Panc1 (cell line): ENCODE results near the gene DZIP3. TPM values are rescaled to one million over a fixed set of nuclear protein-coding genes. Genes with fewer than 3 reads are reported as not detected.

ENCODE experiments used
- ATAC-seq: fragments of 200-7000 bp; cut with Tn5 transposase; 2 replicates; pipeline ENCODE4 v1.9.1; 2020; ENCODE audit warnings: mild to moderate bottlenecking, moderate library complexity
- BruUV-seq: library from RNA; stranded (reverse); fragments of 400-500 nt; replicated peaks from 2 replicates; lab custom pipeline; 2021; lab: Mats Ljungman, UMichigan
- CTCF ChIA-PET: fragments of 300-600 bp; sonication (Branson Sonifier 250); formaldehyde crosslinking; loops from one replicate; lab custom pipeline; 2022; ENCODE audit warnings: antibody characterized with exemption; lab: Charles Lee
- POLR2A ChIA-PET: fragments of 300-600 bp; sonication (Branson Sonifier 250); formaldehyde crosslinking; loops from one replicate; lab custom pipeline; 2022; ENCODE audit warnings: antibody characterized with exemption; lab: Charles Lee
- DNase-seq: peaks from one replicate; pipeline ENCODE4 v3.0.0-alpha.2; 2010; ENCODE audit warnings: low read depth, low spot score
- H3K27ac ChIP-seq: 2 replicates; pipeline ENCODE4 v1.5.1; 2011; ENCODE audit warnings: mild to moderate bottlenecking, low read length, inconsistent platforms
- H3K27me3 ChIP-seq: fragments of 200-500 bp; sonication (Bioruptor generic); 2 replicates; pipeline ENCODE4 v1.6.0; 2014; ENCODE audit warnings: low read length, inconsistent platforms; ENCODE audit not compliant: control insufficient read depth, insufficient read depth
- H3K36me3 ChIP-seq: fragments of 200-500 bp; sonication (Bioruptor generic); 2 replicates; pipeline ENCODE4 v1.5.1; 2014; ENCODE audit warnings: inconsistent platforms, mild to moderate bottlenecking, low read length, moderate library complexity; ENCODE audit not compliant: control insufficient read depth, insufficient read depth
- H3K4me1 ChIP-seq: 2 replicates; pipeline ENCODE4 v1.5.1; 2011; ENCODE audit warnings: inconsistent platforms, mild to moderate bottlenecking, low read length, moderate library complexity; ENCODE audit not compliant: control insufficient read depth, insufficient read depth
- H3K4me3 ChIP-seq, 2 experiments: 2 replicates each; pipeline ENCODE4 v1.5.1; 2011 to 2012; ENCODE audit warnings: low read depth in 2 of 2, low read length in 2 of 2, mild to moderate bottlenecking in 2 of 2, inconsistent platforms in 1 of 2, moderate library complexity in 1 of 2
- H3K9me3 ChIP-seq: fragments of 200-500 bp; sonication (Bioruptor generic); 2 replicates; pipeline ENCODE4 v1.5.1; 2014; ENCODE audit warnings: low read depth, mild to moderate bottlenecking, inconsistent platforms, low read length, moderate library complexity; ENCODE audit not compliant: control insufficient read depth, insufficient read depth
- CTCF ChIP-seq: fragments of 450-650 bp; IDR thresholded peaks from 2 replicates; pipeline ENCODE4 v1.5.1; 2017; ENCODE audit warnings: mild to moderate bottlenecking
- POLR2AphosphoS5 ChIP-seq: IDR thresholded peaks from 2 replicates; pipeline ENCODE4 v1.6.1; 2012; ENCODE audit warnings: mild to moderate bottlenecking, low read depth, low read length, moderate library complexity
- SIN3A ChIP-seq: IDR thresholded peaks from 2 replicates; pipeline ENCODE4 v1.6.1; 2012; ENCODE audit warnings: low read depth, mild to moderate bottlenecking, low read length, moderate library complexity, borderline replicate concordance; ENCODE audit not compliant: insufficient read depth
- TCF7L2 ChIP-seq: IDR thresholded peaks from 2 replicates; pipeline ENCODE4 v1.6.1; 2011; ENCODE audit warnings: mild to moderate bottlenecking, low read depth, low read length, inconsistent platforms
- in situ Hi-C: cut with HindIII; loops from 2 replicates; pipeline ENCODE4 v1.10.0; 2016; ENCODE audit warnings: low sequenced_read_pairs, low pct_unique_long_range_greater_than_20kb
- intact Hi-C: fragments of 100-400 bp; cut with micrococcal nuclease; formaldehyde crosslinking; loops from one replicate; pipeline ENCODE4 v1.10.0; 2022; ENCODE audit not compliant: unreplicated experiment
- total RNA-seq: library from RNA; stranded (reverse); gene quantifications from one replicate; pipeline ENCODE4 v1.2.1, GENCODE V29; 2021; ENCODE audit not compliant: unreplicated experiment
- TF ChIP-seq, protein P1 (sequence below), 2 experiments: IDR thresholded peaks; 2 replicates each; pipeline ENCODE4 v1.6.1; 2011 to 2012; ENCODE audit warnings: low read depth in 2 of 2, control low read depth in 1 of 2, low read length in 1 of 2, mild to moderate bottlenecking in 1 of 2, moderate library complexity in 1 of 2; ENCODE audit not compliant: insufficient read depth in 1 of 2

The DZIP3 gene
- total RNA-seq, 1 experiment from 2014 or later, result 30.9 TPM

DNA sequence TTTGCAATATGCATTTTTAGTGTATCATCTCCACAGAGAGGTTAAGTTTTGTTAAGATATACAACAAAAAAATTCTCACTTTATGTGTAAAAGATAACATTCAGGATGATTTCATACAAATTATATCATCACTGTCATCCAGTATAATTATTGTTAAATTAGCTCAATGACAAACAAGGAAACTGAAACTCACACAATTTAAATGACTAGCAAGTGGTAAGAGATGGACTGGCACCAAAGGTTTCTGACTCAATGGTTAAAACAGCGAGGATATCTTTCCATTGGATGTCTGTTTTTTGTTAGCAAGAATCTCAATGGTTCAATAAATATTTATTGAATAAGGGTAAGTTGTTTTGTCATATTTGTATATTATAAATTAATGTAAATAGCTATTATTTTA lies 22.9 kb upstream of the DZIP3 start:
- Histone ChIP-seq H3K27ac (no peak overlapping the region), H3K4me3 (no peak overlapping the region), H3K27me3 (no peaks in the 10 kb centered on the region), H3K9me3 (no peaks in the 10 kb centered on the region), H3K36me3 (peaks cover 38% of the 10 kb centered on the region; the same call in 1 of the 2 replicates), H3K4me1 (peaks cover 5% of the 10 kb centered on the region; the same call in 1 of the 2 replicates)
- BruUV-seq, result no TSS peak
- TF ChIP-seq SIN3A (no peak), TCF7L2 (no peak), POLR2AphosphoS5 (no peak), CTCF (no peak)
- TF ChIP-seq, protein P1, sequence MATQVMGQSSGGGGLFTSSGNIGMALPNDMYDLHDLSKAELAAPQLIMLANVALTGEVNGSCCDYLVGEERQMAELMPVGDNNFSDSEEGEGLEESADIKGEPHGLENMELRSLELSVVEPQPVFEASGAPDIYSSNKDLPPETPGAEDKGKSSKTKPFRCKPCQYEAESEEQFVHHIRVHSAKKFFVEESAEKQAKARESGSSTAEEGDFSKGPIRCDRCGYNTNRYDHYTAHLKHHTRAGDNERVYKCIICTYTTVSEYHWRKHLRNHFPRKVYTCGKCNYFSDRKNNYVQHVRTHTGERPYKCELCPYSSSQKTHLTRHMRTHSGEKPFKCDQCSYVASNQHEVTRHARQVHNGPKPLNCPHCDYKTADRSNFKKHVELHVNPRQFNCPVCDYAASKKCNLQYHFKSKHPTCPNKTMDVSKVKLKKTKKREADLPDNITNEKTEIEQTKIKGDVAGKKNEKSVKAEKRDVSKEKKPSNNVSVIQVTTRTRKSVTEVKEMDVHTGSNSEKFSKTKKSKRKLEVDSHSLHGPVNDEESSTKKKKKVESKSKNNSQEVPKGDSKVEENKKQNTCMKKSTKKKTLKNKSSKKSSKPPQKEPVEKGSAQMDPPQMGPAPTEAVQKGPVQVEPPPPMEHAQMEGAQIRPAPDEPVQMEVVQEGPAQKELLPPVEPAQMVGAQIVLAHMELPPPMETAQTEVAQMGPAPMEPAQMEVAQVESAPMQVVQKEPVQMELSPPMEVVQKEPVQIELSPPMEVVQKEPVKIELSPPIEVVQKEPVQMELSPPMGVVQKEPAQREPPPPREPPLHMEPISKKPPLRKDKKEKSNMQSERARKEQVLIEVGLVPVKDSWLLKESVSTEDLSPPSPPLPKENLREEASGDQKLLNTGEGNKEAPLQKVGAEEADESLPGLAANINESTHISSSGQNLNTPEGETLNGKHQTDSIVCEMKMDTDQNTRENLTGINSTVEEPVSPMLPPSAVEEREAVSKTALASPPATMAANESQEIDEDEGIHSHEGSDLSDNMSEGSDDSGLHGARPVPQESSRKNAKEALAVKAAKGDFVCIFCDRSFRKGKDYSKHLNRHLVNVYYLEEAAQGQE (IDR thresholded peaks at IDR 0.05; ENCODE audit: insufficient read depth in 1 of 2, low read depth in 2 of 2, low read length in 1 of 2), result no peak
- intact Hi-C loops (no loop called here), in situ Hi-C loops (no loop called here)
- CTCF ChIA-PET, result no interaction called here
- POLR2A ChIA-PET, result no interaction called here
- ATAC-seq, result no peak
- no peak for DNase-seq

DNA sequence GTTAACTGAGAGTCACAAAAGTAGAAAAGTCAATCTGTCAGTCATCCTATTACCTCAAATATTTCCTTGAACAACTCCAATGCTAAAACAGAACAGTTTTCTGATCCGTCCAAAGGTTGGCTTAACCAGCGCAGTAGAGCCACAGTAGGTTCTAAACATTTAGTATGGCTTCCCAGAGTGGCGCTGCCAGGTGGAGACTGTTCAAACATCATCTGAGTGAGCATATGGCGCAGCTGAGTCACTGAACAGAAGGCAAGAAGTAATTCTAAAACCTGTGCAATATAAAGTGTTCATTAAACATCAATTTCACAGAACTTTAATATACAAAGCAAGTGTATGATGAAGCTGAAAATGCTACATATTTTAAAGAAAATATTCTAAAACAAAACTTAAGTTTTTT lies 20.2 kb upstream of the DZIP3 start:
- ATAC-seq (no peak), DNase-seq (no peak)
- CTCF ChIA-PET, result interaction anchor here (0.6 kb wide), 1 partner anchor 346 kb away, joined by 5 read pairs; no protein-coding TSS in a partner anchor
- no peaks in the 10 kb centered on the region for H3K9me3 ChIP-seq
- no TSS peak for BruUV-seq
- TF ChIP-seq TCF7L2 (no peak), CTCF (no peak), POLR2AphosphoS5 (no peak), SIN3A (no peak)
- TF ChIP-seq, protein P1 (IDR thresholded peaks at IDR 0.05; ENCODE audit: insufficient read depth in 1 of 2, low read depth in 2 of 2, low read length in 1 of 2), result no peak
- no peaks in the 10 kb centered on the region for H3K27me3 ChIP-seq
- peaks cover 24% of the 10 kb centered on the region for H3K36me3 ChIP-seq
- peaks cover 5% of the 10 kb centered on the region; the same call in 1 of the 2 replicates for H3K4me1 ChIP-seq
- no peak overlapping the region for H3K4me3 ChIP-seq
- intact Hi-C loops, result no loop called here
- in situ Hi-C loops, result no loop called here
- POLR2A ChIA-PET, result interaction anchor here (0.7 kb wide), 1 partner anchor 14 kb away, joined by 3 read pairs; no protein-coding TSS in a partner anchor
- H3K27ac ChIP-seq, result no peak overlapping the region
